C4-2B (cell line): Measurements from ENCODE around the gene SIN3A.

ENCODE experiments used
- ZFX ChIP-seq: fragments of 450-650 bp; IDR thresholded peaks from 2 replicates; pipeline ENCODE4 v1.6.1; 2017
- TF ChIP-seq, protein P1 (sequence below): fragments of 450-650 bp; conservative IDR thresholded peaks from 2 replicates; pipeline ENCODE4 v1.5.1; 2017; ENCODE audit warnings: mild to moderate bottlenecking

DNA sequence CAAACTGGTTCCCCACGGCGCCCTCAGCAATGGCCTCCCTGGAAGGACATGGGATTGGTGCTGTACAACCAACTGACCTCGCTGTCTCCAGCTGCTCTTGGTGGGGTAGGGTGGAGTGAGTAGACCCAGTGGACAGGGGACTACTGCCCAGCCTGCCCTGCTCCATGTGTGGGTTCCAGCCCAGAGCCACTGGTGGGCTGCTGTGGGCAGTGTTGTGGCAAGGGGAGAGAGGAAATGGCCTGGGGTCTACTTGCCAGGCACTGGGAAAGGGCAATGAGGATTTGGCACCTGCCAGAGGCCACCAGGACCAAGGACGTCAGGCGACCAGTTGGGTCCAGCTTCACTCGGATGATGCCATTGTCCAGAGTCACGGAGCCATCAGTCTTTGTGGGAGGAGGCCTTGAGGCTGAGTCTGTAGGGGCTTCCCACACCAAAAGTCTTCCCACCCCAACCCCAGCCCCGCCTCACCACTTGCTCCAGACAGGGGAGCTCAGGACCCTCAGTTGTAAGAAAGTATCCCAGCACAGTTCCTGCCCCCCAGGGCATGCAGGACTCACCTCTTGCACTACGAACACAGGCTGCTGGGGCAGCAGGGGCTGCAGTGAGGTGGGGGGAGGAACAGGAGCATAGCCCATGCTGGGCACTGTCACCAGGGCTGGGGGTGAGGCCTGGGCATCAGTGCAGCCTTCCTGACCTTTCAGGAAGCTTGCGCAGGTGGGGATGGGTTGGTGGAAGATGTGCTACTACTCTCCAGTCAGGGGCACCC is 92.5 kb downstream of the SIN3A start:
- TF ChIP-seq, protein P1, sequence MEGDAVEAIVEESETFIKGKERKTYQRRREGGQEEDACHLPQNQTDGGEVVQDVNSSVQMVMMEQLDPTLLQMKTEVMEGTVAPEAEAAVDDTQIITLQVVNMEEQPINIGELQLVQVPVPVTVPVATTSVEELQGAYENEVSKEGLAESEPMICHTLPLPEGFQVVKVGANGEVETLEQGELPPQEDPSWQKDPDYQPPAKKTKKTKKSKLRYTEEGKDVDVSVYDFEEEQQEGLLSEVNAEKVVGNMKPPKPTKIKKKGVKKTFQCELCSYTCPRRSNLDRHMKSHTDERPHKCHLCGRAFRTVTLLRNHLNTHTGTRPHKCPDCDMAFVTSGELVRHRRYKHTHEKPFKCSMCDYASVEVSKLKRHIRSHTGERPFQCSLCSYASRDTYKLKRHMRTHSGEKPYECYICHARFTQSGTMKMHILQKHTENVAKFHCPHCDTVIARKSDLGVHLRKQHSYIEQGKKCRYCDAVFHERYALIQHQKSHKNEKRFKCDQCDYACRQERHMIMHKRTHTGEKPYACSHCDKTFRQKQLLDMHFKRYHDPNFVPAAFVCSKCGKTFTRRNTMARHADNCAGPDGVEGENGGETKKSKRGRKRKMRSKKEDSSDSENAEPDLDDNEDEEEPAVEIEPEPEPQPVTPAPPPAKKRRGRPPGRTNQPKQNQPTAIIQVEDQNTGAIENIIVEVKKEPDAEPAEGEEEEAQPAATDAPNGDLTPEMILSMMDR: no peak
- no peak for TF ChIP-seq ZFX
